ENCODE measurements around the gene INPP5A. TPM values are rescaled to one million over a fixed set of nuclear protein-coding genes. Genes with fewer than 3 reads are reported as not detected.

The INPP5A gene
- total and polyA plus RNA-seq, 9 of the 15 experiments (the other 6 are each of a cell fraction or from before 2014, with no cell fraction given): 0.66 to 11.6 (median 7.7) TPM

DNA sequence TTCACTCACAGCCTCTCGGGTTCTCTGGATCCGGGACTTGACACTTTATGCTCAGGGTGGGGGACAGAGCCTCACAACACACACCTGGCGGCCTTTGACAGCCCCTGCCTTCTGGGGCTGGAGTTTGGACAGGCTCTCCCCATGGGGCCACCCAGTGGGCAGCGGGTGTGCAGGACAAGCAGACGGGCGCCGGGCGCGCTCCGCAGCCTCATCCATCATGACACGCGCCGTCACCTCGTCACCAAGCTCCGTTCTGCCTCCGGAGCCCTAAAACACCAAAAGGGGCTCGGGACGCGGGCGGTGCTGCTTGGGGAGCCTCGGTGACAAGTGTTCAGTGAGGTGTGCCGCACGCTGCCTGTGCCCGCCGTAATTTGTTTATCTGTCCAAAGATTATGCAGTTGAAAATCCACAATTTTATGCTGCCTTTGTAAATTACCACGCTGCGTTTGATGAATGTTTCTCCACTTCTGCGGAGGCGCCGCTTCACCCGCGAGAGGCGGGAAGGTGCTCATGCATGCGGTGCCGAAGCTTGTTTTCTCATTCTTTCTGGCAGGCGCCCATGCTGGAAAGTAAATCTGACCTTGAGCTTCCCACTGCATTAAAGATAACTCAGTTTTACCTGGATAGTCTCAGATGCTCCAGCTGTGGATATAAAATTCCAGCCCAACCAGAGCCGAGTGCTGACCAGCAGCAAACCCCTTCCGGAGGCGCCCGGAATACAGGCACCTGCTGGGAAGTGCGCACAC lies 242.1 kb downstream of the INPP5A start:
- Histone ChIP-seq H3K27ac (ENCODE audit: extremely low read depth, low read depth, low read length) (no peak overlapping the region), H2AFZ (ENCODE audit: low read depth, low read length) (no peak overlapping the region), H3K4me2 (ENCODE audit: insufficient read depth, low read length) (no peak overlapping the region), H3K9me1 (ENCODE audit: control insufficient read depth, insufficient read depth, low read length) (no peaks in the 10 kb centered on the region), H3K9ac (ENCODE audit: insufficient read depth in 1 of 2, low read depth in 2 of 2, low read length in 2 of 2) (no peak overlapping the region), H3K79me2 (ENCODE audit: control insufficient read depth, insufficient read depth, low read length) (no peaks in the 10 kb centered on the region), H3K4me3 (no peak overlapping the region), H4K20me1 (replicated peaks; ENCODE audit: control insufficient read depth, insufficient read depth, low read length) (no peaks in the 10 kb centered on the region), H3K9me3 (replicated peaks; ENCODE audit: control insufficient read depth, insufficient read depth, low read depth, low read length) (no peaks in the 10 kb centered on the region), H3K4me1 (replicated peaks in 1 of 2; ENCODE audit: control insufficient read depth in 2 of 2, insufficient read depth in 2 of 2, low read length in 2 of 2) (no peaks in the 10 kb centered on the region), H3K27me3 (ENCODE audit: control insufficient read depth in 2 of 2, insufficient read depth in 2 of 2, low read length in 2 of 2) (no peaks in the 10 kb centered on the region), H3K36me3 (ENCODE audit: control insufficient read depth, insufficient read depth, low read length) (no peaks in the 10 kb centered on the region)
- TF ChIP-seq ZNF134 (CRISPR knock-in tag; conservative IDR thresholded peaks at IDR 0.05): no peak
- no peak for TF ChIP-seq ZNF766 (CRISPR knock-in tag; conservative IDR thresholded peaks at IDR 0.05)
- TF ChIP-seq FIP1L1 (IDR thresholded peaks at IDR 0.05; ENCODE audit: low read depth, low read length, poor library complexity, severe bottlenecking): no peak
- TF ChIP-seq, protein P1, sequence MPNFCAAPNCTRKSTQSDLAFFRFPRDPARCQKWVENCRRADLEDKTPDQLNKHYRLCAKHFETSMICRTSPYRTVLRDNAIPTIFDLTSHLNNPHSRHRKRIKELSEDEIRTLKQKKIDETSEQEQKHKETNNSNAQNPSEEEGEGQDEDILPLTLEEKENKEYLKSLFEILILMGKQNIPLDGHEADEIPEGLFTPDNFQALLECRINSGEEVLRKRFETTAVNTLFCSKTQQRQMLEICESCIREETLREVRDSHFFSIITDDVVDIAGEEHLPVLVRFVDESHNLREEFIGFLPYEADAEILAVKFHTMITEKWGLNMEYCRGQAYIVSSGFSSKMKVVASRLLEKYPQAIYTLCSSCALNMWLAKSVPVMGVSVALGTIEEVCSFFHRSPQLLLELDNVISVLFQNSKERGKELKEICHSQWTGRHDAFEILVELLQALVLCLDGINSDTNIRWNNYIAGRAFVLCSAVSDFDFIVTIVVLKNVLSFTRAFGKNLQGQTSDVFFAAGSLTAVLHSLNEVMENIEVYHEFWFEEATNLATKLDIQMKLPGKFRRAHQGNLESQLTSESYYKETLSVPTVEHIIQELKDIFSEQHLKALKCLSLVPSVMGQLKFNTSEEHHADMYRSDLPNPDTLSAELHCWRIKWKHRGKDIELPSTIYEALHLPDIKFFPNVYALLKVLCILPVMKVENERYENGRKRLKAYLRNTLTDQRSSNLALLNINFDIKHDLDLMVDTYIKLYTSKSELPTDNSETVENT (CRISPR knock-in tag; IDR thresholded peaks at IDR 0.05): no peak
- TF ChIP-seq ZNF24 (IDR thresholded peaks at IDR 0.05): no peak
- TF ChIP-seq CCAR2 (IDR thresholded peaks at IDR 0.05; ENCODE audit: low read depth, low read length): no peak
- no peak for DNase-seq (ENCODE audit: extremely low read depth in 1 of 4, low spot score in 3 of 4)
- intact Hi-C loops (cut with micrococcal nuclease): no loop called here
- POLR2A ChIA-PET: interaction anchor here (0.6 kb wide), 1 partner anchor 665 kb away, joined by 3 read pairs; no protein-coding TSS in a partner anchor
- ATAC-seq: no peak
- CTCF ChIA-PET (ENCODE audit: low intra/inter-chr PET ratio): no interaction called here
- FAIRE-seq: no peak
- in situ Hi-C loops (cut with MboI): no loop called here
- no TSS peak for BruUV-seq (replicated peaks)
- WGBS (ENCODE audit: insufficient coverage, low coverage, missing lambda C conversion rate): 91% methylated on average over 18 of the region's 41 CpGs

Measured in K562 (cell line).